RWPE2 (cell line): ENCODE data around the gene INTS11.
A peak's percentile ranks its signal among the peaks of the same experiment; 100 is the strongest.

Source experiments
- ATAC-seq: fragments of 200-7000 bp; cut with Tn5 transposase; 3 replicates; pipeline ENCODE4 v1.9.1; 2021; ENCODE audit warnings: low read depth
- DNase-seq: peaks from one replicate; pipeline ENCODE4 v3.0.0-alpha.2; 2020; ENCODE audit warnings: low spot score
- H3K27ac ChIP-seq: fragments of 450-650 bp; 2 replicates; pipeline ENCODE4 v1.5.1; 2017; ENCODE audit warnings: mild to moderate bottlenecking; ENCODE audit not compliant: poor library complexity, severe bottlenecking
- H3K27me3 ChIP-seq: fragments of 250-450 bp; sonication (Bioruptor Pico); 2 replicates; pipeline ENCODE4 v1.5.1; 2021; ENCODE audit warnings: mild to moderate bottlenecking, moderate library complexity; ENCODE audit not compliant: insufficient read depth, poor library complexity, severe bottlenecking
- H3K36me3 ChIP-seq: fragments of 250-450 bp; sonication (Bioruptor Pico); 2 replicates; pipeline ENCODE4 v1.5.1; 2020; ENCODE audit warnings: low read depth, mild to moderate bottlenecking, moderate library complexity
- H3K4me1 ChIP-seq: fragments of 250-450 bp; sonication (Bioruptor Pico); 2 replicates; pipeline ENCODE4 v1.5.1; 2021; ENCODE audit warnings: mild to moderate bottlenecking, moderate library complexity; ENCODE audit not compliant: insufficient read depth, poor library complexity, severe bottlenecking
- H3K4me3 ChIP-seq: fragments of 250-450 bp; sonication (Bioruptor Pico); 2 replicates; pipeline ENCODE4 v1.5.1; 2021; ENCODE audit warnings: mild to moderate bottlenecking, moderate library complexity; ENCODE audit not compliant: severe bottlenecking
- H3K9me3 ChIP-seq: fragments of 250-450 bp; sonication (Bioruptor Pico); 2 replicates; pipeline ENCODE4 v1.5.1; 2021; ENCODE audit warnings: mild to moderate bottlenecking, moderate library complexity; ENCODE audit not compliant: severe bottlenecking
- CTCF ChIP-seq: fragments of 450-650 bp; IDR thresholded peaks from one replicate; pipeline ENCODE4 v1.5.1; 2017; ENCODE audit warnings: mild to moderate bottlenecking, moderate library complexity; ENCODE audit not compliant: poor library complexity, severe bottlenecking

The INTS11 gene

DNA sequence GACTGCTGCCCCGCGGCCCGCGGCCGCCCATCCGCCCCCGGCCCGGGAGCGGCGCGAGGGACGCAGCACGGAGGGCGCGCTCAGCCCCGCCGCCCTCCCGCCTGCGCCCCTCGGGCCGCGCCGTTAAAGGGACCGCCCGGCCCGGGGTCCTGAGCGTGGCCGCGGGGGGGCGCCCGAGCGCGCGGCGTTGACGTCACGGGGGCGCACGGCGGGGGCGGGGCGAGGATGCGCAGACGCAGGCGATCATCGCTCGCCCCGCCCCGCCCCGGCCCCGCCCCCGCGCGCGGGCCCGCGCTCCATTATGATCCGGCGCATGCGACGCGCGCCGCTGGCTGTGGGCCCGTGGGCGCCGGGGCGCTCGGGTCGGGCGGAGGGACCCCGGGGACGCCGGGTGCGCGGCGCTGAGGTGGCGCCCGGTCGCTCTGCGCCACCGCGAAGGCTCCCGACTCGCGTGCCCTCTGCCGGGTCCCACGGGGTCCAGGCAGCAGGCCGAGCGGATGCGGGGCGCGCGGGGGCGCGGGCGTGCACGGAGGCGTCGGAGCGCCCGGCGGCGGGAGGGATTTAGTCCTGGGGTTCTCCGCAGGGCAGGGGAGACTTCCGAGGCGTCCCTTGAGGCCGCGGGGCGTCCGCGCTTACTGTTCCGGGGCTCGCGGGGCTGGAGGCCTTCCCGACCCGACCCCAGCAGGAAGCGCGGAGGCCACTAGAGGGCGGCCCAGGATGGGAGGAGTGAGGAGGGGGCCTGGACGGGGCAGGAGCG lies 25.0 kb upstream of the INTS11 start, which contains the start of gene DVL1:
TSS of gene DVL1 (minus strand) at position 163 of the 757 bp plus-strand sequence. CDS start 353 bp downstream, outside the sequence.
- Histone ChIP-seq H3K27ac (peak within 1 kb of the TSS; percentile 98), H3K4me3 (peak within 1 kb of the TSS; percentile 90), H3K4me1 (peaks cover 23% of the 10 kb centered on the region), H3K27me3 (no peaks in the 10 kb centered on the region), H3K9me3 (no peaks in the 10 kb centered on the region), H3K36me3 (no peaks in the 10 kb centered on the region)
- peak; percentile 63 for TF ChIP-seq CTCF
- DNase-seq (no peak), ATAC-seq (no peak)

- ATAC-seq: no peak
These were observed 24.2 kb upstream of the INTS11 start for GRCh38 chr1:1348420-1349255.

DNA sequence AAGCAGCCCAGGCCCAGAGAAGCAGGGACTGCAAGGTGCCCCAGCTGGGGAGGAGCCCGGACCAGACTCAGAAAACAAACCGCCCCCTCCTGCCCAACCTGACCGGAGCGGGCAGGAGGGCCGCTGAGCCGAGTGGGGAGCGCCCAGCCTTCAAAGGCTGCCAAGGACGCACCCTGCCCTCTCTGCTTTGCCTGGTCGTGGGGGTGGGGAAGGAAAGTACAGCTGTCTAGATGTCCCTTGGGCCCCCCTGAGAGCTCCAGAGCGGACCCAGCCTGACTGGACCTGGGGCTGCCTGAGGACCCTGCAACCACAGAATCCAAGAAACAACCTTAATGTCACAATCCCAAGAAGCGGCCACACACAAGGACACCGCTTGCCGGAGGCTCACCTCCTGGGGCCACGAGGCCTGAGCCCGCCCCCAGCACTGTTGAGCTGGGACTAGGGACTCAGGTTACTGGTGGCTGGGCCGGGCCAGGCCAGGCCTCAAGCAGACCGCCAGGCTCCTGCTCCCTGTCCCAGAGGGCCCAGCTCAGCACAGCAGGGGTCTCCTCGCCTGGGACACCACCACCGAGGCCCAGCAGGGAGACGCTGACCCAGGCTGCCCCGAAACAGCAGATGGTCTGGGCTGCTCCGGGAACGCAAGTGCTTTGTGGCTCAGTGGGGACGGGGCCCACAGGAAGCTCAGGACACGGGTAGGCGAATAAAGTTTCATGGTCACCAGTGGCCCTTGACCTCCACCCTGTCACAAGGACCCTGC lies 23.4 kb upstream of the INTS11 start:
- H3K4me1 ChIP-seq: peaks cover 26% of the 10 kb centered on the region
- H3K27me3 ChIP-seq: no peaks in the 10 kb centered on the region
- ATAC-seq: peak; percentile 15
- H3K36me3 ChIP-seq: no peaks in the 10 kb centered on the region
- no peak for TF ChIP-seq CTCF
- peak overlapping the region; percentile 98 for H3K27ac ChIP-seq
- H3K4me3 ChIP-seq: peak overlapping the region; percentile 90
- peak; percentile 71 for DNase-seq
- H3K9me3 ChIP-seq: no peaks in the 10 kb centered on the region

More at GRCh38 chr1:1348420-1349255, 24.2 kb upstream of the INTS11 start:
- peak overlapping the region; percentile 90 for H3K4me3 ChIP-seq
- H3K4me1 ChIP-seq: peaks cover 26% of the 10 kb centered on the region
- no peaks in the 10 kb centered on the region for H3K9me3 ChIP-seq
- H3K27me3 ChIP-seq: no peaks in the 10 kb centered on the region
- DNase-seq: peak; percentile 73
- no peak for TF ChIP-seq CTCF
- no peaks in the 10 kb centered on the region for H3K36me3 ChIP-seq
- peak overlapping the region; percentile 98 for H3K27ac ChIP-seq

- DNase-seq (peak; percentile 55), ATAC-seq (no peak)
- Histone ChIP-seq H3K27ac (peak overlapping the region; percentile 98), H3K27me3 (no peaks in the 10 kb centered on the region), H3K9me3 (no peaks in the 10 kb centered on the region), H3K4me1 (peaks cover 26% of the 10 kb centered on the region), H3K36me3 (no peaks in the 10 kb centered on the region), H3K4me3 (peak overlapping the region; percentile 90)
- no peak for TF ChIP-seq CTCF
These were observed 22.7 kb upstream of the INTS11 start for GRCh38 chr1:1347026-1347595.
